ENCODE measurements around the gene PRRT2.

Gene PRRT2

DNA sequence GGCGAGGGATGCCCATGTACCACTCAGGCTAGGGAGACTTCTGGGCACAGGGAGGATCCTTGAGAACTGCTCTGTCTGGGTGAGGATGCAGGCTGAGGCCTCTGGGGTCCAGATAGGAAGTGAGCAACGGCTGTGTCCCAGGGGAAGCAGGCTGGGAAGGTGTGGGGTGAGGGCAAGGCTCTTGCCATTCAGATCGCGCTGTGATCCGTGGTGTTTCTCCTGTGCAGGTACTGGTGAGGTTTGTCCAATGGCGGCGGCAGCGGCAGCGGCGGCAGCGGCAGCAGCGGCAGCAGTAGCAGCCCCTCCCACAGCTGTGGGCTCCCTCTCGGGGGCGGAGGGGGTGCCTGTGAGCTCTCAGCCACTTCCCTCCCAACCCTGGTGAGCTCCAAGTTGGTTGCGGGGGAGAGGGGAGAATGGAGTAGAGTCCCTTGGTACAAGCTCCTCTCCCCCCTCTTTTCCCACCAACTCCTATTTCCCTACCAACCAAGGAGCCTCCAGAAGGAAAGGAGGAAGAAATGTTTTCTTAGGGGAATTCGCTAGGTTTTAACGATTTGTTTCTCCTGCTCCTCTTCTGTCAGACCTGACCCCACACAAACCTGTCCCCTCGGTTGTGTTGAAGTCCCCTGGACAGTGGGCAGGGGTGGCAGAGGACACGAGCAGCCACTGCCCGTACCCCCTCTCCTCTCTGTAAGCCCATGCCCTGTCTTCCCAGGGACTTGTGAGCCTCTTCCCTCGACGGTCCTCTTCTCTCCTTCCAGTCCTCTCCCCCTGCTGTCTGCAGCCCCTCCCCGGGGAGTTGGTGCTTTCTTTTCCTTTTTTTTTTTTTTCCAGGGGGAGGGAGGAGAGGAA is 1.9 kb upstream of the PRRT2 start:
- no peak for TF ChIP-seq CTCF (IDR thresholded peaks at IDR 0.05; ENCODE audit: borderline replicate concordance, insufficient read depth, low read depth, low read length)
- no peak overlapping the region for H3K4me3 ChIP-seq (ENCODE audit: low read depth, low read length)

GRCh38 chr16:29810699-29811169 is 1.3 kb upstream of the PRRT2 start:
- no peak overlapping the region for H3K4me3 ChIP-seq (ENCODE audit: low read depth, low read length)
- TF ChIP-seq CTCF (IDR thresholded peaks at IDR 0.05; ENCODE audit: borderline replicate concordance, insufficient read depth, low read depth, low read length): no peak

DNA sequence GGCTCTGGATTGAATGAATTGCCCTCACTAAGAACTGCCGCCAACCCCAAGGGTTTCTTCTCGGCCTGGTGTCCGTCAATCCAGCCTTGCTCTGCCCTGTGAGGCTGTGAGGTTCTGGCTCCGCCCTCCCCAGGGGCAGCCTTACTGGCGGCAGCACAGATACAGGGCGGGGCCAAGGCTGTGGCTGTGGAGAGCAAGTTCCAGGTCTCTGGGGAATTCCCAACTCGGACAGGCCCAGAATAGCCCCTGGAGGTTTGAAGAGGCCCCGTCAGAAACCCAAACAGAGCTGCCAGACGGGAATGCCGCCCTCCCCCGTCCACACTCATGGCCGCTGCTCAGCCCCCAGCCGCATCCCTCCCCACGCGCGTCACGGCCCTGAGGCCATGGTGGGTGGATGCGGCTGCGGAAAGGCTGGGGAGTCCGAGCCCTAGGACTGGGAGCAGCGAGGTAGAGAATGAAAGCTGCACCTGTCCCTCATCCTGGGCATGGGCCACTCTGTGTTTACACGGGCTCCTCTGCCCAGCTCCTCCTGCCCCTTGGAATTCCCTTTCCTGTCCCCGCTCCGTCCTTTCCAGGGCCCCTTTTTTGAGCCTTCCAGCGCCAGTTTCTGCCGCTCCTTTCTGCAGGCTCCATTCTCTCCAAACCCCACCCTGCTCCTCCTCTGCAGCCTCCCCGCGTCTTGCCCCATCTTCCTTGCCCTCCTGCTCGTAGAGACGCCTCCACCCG is 660 bp upstream of the PRRT2 start:
- no peak for TF ChIP-seq CTCF (IDR thresholded peaks at IDR 0.05; ENCODE audit: borderline replicate concordance, insufficient read depth, low read depth, low read length)
- peak overlapping the region; percentile 45 for H3K4me3 ChIP-seq (ENCODE audit: low read depth, low read length)

- no peak for TF ChIP-seq CTCF (IDR thresholded peaks at IDR 0.05; ENCODE audit: borderline replicate concordance, insufficient read depth, low read depth, low read length)
- H3K4me3 ChIP-seq (ENCODE audit: low read depth, low read length): no peak overlapping the region
Observed at GRCh38 chr16:29812754-29813643, 1.0 kb downstream of the PRRT2 start.

DNA sequence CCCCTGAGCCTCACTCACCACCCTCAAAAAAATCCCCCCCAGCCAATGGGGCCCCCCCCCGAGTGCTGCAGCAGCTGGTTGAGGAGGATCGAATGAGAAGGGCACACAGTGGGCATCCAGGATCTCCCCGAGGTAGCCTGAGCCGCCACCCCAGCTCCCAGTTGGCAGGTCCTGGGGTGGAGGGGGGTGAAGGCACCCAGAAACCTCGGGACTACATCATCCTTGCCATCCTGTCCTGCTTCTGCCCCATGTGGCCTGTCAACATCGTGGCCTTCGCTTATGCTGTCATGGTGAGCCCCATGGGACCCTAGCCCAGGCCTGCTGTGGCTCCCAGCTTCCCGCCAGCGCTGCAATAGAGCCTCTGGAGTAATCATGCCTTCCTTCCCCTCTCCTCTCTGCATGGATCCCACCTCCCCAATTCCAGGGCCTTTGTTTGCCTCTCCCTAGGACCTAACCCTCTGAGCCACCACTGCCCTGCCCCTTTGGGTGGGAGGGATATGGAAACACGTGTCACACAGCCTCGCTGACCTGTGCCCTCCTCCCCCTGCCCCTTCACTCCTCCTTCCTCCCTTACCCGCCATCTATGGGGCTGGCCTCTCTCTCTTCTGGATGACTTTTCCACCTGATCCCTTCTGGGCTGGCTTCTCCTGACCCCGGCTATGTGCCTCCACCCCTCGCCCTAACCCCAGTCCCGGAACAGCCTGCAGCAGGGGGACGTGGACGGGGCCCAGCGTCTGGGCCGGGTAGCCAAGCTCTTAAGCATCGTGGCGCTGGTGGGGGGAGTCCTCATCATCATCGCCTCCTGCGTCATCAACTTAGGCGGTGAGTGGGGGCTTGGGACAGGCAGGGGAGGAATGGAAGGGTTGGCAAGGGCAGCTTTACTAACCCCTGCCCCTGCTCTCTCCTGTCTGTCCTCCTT is 1.9 kb downstream of the PRRT2 start:
- no peak overlapping the region for H3K4me3 ChIP-seq (ENCODE audit: low read depth, low read length)
- TF ChIP-seq CTCF (IDR thresholded peaks at IDR 0.05; ENCODE audit: borderline replicate concordance, insufficient read depth, low read depth, low read length): no peak

GRCh38 chr16:29814592-29814991 is 2.6 kb downstream of the PRRT2 start:
- no peak overlapping the region for H3K4me3 ChIP-seq (ENCODE audit: low read depth, low read length)
- no peak for TF ChIP-seq CTCF (IDR thresholded peaks at IDR 0.05; ENCODE audit: borderline replicate concordance, insufficient read depth, low read depth, low read length)
